Neuronal stem cell (in vitro differentiated cells): ENCODE data around the gene PACS2.
A peak's percentile ranks its signal among the peaks of the same experiment; 100 is the strongest.
"Not testable (repeated sequence)": the region's sequence is repeated elsewhere in the genome, so short reads cannot be mapped to it uniquely, and the experiment has no call there.

Source experiments
- DNase-seq: peaks from one replicate; pipeline ENCODE4 v3.0.0-alpha.2; 2013; ENCODE audit warnings: low spot score
- H2AFZ ChIP-seq: one replicate; pipeline ENCODE4 v1.6.1; 2013; ENCODE audit warnings: mild to moderate bottlenecking, low read length, inconsistent platforms
- H2AK5ac ChIP-seq: 2 replicates; pipeline ENCODE4 v1.6.1; 2013; ENCODE audit warnings: low read depth, mild to moderate bottlenecking, inconsistent platforms, low read length, moderate library complexity, mixed read lengths
- H2BK120ac ChIP-seq: 2 replicates; pipeline ENCODE4 v1.6.1; 2013; ENCODE audit warnings: low read depth, mild to moderate bottlenecking, inconsistent platforms, low read length, moderate library complexity, mixed read lengths
- H2BK12ac ChIP-seq: one replicate; pipeline ENCODE4 v1.6.1; 2013; ENCODE audit warnings: low read length, inconsistent platforms
- H2BK15ac ChIP-seq: 2 replicates; pipeline ENCODE4 v1.6.1; 2013; ENCODE audit warnings: mild to moderate bottlenecking, low read length, inconsistent platforms, mixed read lengths
- H2BK5ac ChIP-seq: one replicate; pipeline ENCODE4 v1.6.1; 2013; ENCODE audit warnings: inconsistent platforms, mild to moderate bottlenecking, low read length, moderate library complexity
- H3K14ac ChIP-seq: one replicate; pipeline ENCODE4 v1.6.1; 2013; ENCODE audit warnings: low read length, inconsistent platforms
- H3K18ac ChIP-seq: 2 replicates; pipeline ENCODE4 v1.6.1; 2013; ENCODE audit warnings: low read length, inconsistent platforms
- H3K23ac ChIP-seq: 2 replicates; pipeline ENCODE4 v1.6.1; 2013; ENCODE audit warnings: low read depth, mild to moderate bottlenecking, mixed read lengths, low read length, inconsistent platforms; ENCODE audit not compliant: poor library complexity
- H3K27ac ChIP-seq: replicated peaks from 3 replicates; pipeline ENCODE4 v1.5.1; 2013; ENCODE audit warnings: low read length, inconsistent platforms
- H3K27me3 ChIP-seq, 3 experiments: 2 replicates each; pipeline ENCODE4 v1.6.1; 2013; ENCODE audit warnings: low read length in 3 of 3, mild to moderate bottlenecking in 2 of 3, inconsistent platforms in 1 of 3, low read depth in 1 of 3, mixed read lengths in 1 of 3, moderate library complexity in 1 of 3; ENCODE audit not compliant: control insufficient read depth in 3 of 3, insufficient read depth in 3 of 3
- H3K36me3 ChIP-seq, 2 donors: replicated peaks in 1 of 2; 2 replicates each; pipeline ENCODE4 v1.6.1; 2013; ENCODE audit warnings: low read length in 2 of 2; ENCODE audit not compliant: control insufficient read depth in 2 of 2, insufficient read depth in 2 of 2
- H3K4ac ChIP-seq: 2 replicates; pipeline ENCODE4 v1.6.1; 2013; ENCODE audit warnings: inconsistent platforms, mild to moderate bottlenecking, low read length, moderate library complexity
- H3K4me1 ChIP-seq, 2 donors: 1 replicate in 1 of 2; 2 replicates in 1 of 2; pipeline ENCODE4 v1.6.1; 2013; ENCODE audit warnings: low read length in 2 of 2, low read depth in 1 of 2; ENCODE audit not compliant: control insufficient read depth in 2 of 2, insufficient read depth in 1 of 2
- H3K4me2 ChIP-seq: one replicate; pipeline ENCODE4 v1.6.1; 2013; ENCODE audit warnings: mild to moderate bottlenecking, low read length, inconsistent platforms; ENCODE audit not compliant: insufficient read depth, poor library complexity, severe bottlenecking
- H3K4me3 ChIP-seq, 2 donors: 2 replicates each; pipeline ENCODE4 v1.5.1; 2013; ENCODE audit warnings: low read length in 2 of 2, mild to moderate bottlenecking in 2 of 2, inconsistent platforms in 1 of 2, moderate library complexity in 1 of 2
- H3K79me1 ChIP-seq: one replicate; pipeline ENCODE4 v1.6.1; 2013; ENCODE audit warnings: low read depth, mild to moderate bottlenecking, inconsistent platforms, low read length, moderate library complexity
- H3K9ac ChIP-seq: one replicate; pipeline ENCODE4 v1.6.1; 2013; ENCODE audit warnings: mild to moderate bottlenecking, low read depth, low read length, inconsistent platforms; ENCODE audit not compliant: poor library complexity
- H3K9me3 ChIP-seq, 2 donors: replicated peaks in 1 of 2; 2 replicates each; pipeline versions ENCODE3 to v1.6.1; 2013; ENCODE audit warnings: low read length in 2 of 2, mild to moderate bottlenecking in 2 of 2, inconsistent platforms in 1 of 2, low read depth in 1 of 2, mixed read lengths in 1 of 2, moderate library complexity in 1 of 2; ENCODE audit not compliant: control insufficient read depth in 2 of 2, insufficient read depth in 1 of 2
- H4K8ac ChIP-seq: one replicate; pipeline ENCODE4 v1.6.1; 2013; ENCODE audit warnings: low read depth, mild to moderate bottlenecking, inconsistent platforms, low read length, moderate library complexity
- H4K91ac ChIP-seq: one replicate; pipeline ENCODE4 v1.6.1; 2013; ENCODE audit warnings: low read length, low read depth, mild to moderate bottlenecking, inconsistent platforms; ENCODE audit not compliant: poor library complexity
- WGBS, 2 donors: extraction: QIAGEN DNeasy Blood & Tissue Kit; methylation state at CpG; one replicate each; pipeline ENCODE4 v1.1.7; 2013; ENCODE audit warnings: missing lambda C conversion rate in 2 of 2, mixed read lengths in 1 of 2; ENCODE audit not compliant: insufficient read length in 2 of 2, insufficient replicate concordance in 1 of 2; ENCODE audit errors: extremely low coverage in 2 of 2; 5-methylcytosine and 5-hydroxymethylcytosine counted together

PACS2 gene

DNA sequence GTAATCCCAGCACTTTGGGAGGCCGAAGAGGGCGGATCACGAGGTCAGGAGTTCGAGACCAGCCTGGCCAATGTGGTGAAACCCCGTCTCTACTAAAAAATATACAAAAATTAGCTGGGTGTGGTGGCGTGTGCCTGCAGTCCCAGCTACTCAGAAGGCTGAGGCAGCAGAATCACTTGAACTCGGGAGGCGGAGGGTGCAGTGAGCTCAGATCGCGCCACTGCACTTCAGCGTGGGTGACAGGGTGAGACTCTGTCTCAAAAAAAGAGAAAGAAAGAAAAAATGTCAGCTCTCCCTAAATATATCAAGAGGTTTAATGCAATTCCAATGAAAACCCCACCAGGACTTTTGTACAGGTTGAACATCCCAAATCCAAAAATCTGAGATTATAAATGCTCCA is 17.2 kb upstream of the PACS2 start:
- H2AFZ ChIP-seq, H3K36me3 ChIP-seq, H4K91ac ChIP-seq, H3K18ac ChIP-seq, H3K27me3 ChIP-seq, H3K4ac ChIP-seq, H2BK120ac ChIP-seq, H2BK12ac ChIP-seq, H2AK5ac ChIP-seq, DNase-seq, H3K9ac ChIP-seq, H3K4me2 ChIP-seq, H3K27ac ChIP-seq, H2BK5ac ChIP-seq, H3K9me3 ChIP-seq, H3K23ac ChIP-seq, H3K14ac ChIP-seq, H4K8ac ChIP-seq, H2BK15ac ChIP-seq, H3K4me3 ChIP-seq: not testable (repeated sequence)
- Histone ChIP-seq H3K4me1 (peaks cover 5 to 13% of the 10 kb centered on the region in 2 donors), H3K79me1 (peaks cover 11% of the 10 kb centered on the region)
- WGBS, 2 donors = no CpG with 5 or more reads among the region's 11 CpGs

DNA sequence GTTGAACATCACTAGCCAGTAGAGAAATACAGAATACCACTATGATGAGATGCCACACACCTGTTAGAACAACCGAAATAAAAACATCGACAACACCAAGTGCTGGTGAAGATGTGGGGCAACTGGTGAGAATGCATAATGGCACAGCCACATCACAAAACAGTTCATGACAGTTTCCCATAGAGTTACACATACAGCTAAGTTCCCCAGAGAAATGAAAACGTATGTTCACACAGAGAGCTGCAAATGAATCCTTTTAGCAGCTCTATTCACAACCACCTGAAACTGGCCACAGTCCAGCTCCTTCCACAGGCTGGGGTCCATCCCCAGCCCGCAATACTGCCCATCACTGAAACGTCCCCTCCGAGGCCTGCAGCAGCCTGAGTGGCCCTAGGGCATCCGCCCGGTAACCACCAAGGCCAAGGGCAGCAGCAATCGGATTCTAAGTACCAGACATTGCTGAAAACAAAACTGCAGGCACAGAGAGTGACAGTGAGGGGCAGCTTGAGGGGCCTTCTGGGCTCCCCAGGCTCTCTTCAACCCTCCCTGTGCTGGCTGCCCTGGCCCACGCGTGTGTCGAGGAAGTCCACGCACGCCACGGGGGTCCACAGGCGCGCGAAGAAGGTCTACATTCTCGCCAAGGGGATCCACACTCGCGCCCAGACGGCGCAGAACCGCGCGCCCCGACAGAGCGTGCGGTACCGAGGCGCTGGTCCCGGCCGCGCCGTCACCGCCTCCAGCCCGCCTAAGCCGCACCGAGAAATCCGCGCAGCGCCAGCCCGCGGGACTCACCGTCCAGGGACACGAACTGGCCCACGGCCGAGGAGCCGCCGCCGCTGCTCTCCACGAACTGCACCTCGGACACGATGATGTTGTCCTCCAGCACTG is 14.7 kb upstream of the PACS2 start:
- no peaks in the 10 kb centered on the region for H3K36me3 ChIP-seq

DNA sequence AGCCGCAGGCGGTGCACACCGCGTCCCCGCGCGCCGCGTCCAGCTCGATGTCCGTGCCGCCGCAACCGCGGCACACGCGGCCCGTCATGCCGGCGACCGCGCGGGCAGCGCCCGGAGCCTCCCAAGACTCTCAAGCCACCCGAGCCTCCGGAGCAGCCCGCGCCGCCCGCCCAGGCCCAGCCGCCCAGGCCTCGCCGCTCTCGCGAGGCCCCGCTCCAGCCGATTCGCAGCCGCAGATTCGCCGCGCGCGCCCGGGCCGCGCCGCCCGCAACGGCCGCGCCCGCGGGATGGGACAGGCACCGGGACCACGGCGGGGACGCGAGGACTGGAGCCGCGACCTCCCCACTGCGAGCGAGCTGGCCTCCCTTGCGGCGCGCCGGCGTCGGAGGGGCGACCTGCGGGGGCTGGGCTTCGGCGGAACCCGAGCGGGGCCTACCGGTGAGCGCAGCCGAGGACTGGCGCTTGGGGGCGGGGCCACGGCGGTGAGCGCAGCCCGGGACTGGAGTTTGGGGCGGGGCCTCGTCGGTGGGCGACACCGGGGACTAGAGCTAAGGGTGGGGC is 13.9 kb upstream of the PACS2 start, which contains the start of gene BRF1:
TSS of gene BRF1 (minus strand) at position 460 of the 561 bp plus-strand sequence. CDS start at position 88, 372 bp downstream.
- Histone ChIP-seq H3K79me1 (peaks cover 6% of the 10 kb centered on the region), H3K4me3 (peak within 1 kb of the TSS; percentile 91 to 99), H3K9me3 (peaks cover 0 to 2% of the 10 kb centered on the region in 2 donors), H3K27ac (peak within 1 kb of the TSS; percentile 98), H3K4ac (peak within 1 kb of the TSS; percentile 76), H3K18ac (peak within 1 kb of the TSS; percentile 98), H4K91ac (no peak within 1 kb of the TSS), H2BK5ac (peak within 1 kb of the TSS; percentile 82), H3K23ac (peak within 1 kb of the TSS; percentile 94), H2BK120ac (no peak within 1 kb of the TSS), H3K9ac (peak within 1 kb of the TSS; percentile 99), H3K36me3 (no peaks in the 10 kb centered on the region), H3K4me2 (peak within 1 kb of the TSS; percentile 89), H3K4me1 (peaks cover 0 to 4% of the 10 kb centered on the region in 2 donors), H4K8ac (peak within 1 kb of the TSS; percentile 96), H2BK15ac (peak within 1 kb of the TSS; percentile 81), H3K14ac (peak within 1 kb of the TSS; percentile 94), H3K27me3 (peaks cover 0 to 5% (median 0%) of the 10 kb centered on the region in 3 experiments), H2AFZ (peak within 1 kb of the TSS; percentile 99), H2AK5ac (peak within 1 kb of the TSS; percentile 88), H2BK12ac (peak within 1 kb of the TSS; percentile 10)
- WGBS, 2 donors = no CpG with 5 or more reads among the region's 90 CpGs
- DNase-seq = peak; percentile 95

More for the DNA sequence above, 14.7 kb upstream of the PACS2 start:
- Histone ChIP-seq H3K9ac (peak overlapping the region; percentile 99), H3K4me3 (peak overlapping the region; percentile 91 to 99), H2BK12ac (peak overlapping the region; percentile 10), H3K27ac (peak overlapping the region; percentile 98), H2AK5ac (peak overlapping the region; percentile 88), H3K27me3 (peaks cover 0 to 5% (median 0%) of the 10 kb centered on the region in 3 experiments), H4K8ac (peak overlapping the region; percentile 65), H3K9me3 (peaks cover 0 to 2% of the 10 kb centered on the region in 2 donors), H3K4me2 (peak overlapping the region; percentile 86), H3K18ac (peak overlapping the region; percentile 98), H4K91ac (no peak overlapping the region), H2BK120ac (no peak overlapping the region), H3K4me1 (peaks cover under 1 to 4% of the 10 kb centered on the region in 2 donors), H2AFZ (peak overlapping the region; percentile 99), H2BK15ac (peak overlapping the region; percentile 81), H3K4ac (peak overlapping the region; percentile 76), H3K23ac (peak overlapping the region; percentile 80), H3K14ac (peak overlapping the region; percentile 75), H3K79me1 (peaks cover 6% of the 10 kb centered on the region), H2BK5ac (peak overlapping the region; percentile 82)
- WGBS, 2 donors = no CpG with 5 or more reads among the region's 54 CpGs
- peak; percentile 30 for DNase-seq
